H9 (cell line): Measurements from ENCODE around the gene FFAR1. TPM values are rescaled to one million over a fixed set of nuclear protein-coding genes. Genes with fewer than 3 reads are reported as not detected.

Source experiments
- DNase-seq: peaks from one replicate; pipeline ENCODE4 v3.0.0-alpha.2; 2017
- H2AFZ ChIP-seq: one replicate; pipeline ENCODE4 v1.6.1; 2013; ENCODE audit warnings: mild to moderate bottlenecking, low read length, control low read depth, moderate library complexity
- H2AK5ac ChIP-seq: 2 replicates; pipeline ENCODE4 v1.6.1; 2013; ENCODE audit warnings: low read length, control low read depth, mixed read lengths; ENCODE audit not compliant: insufficient read length
- H2BK120ac ChIP-seq: one replicate; pipeline ENCODE4 v1.6.1; 2013; ENCODE audit warnings: low read depth, mild to moderate bottlenecking, low read length, control low read depth, inconsistent platforms; ENCODE audit not compliant: poor library complexity, severe bottlenecking
- H2BK12ac ChIP-seq: 2 replicates; pipeline ENCODE4 v1.6.1; 2013; ENCODE audit warnings: low read length, control low read depth, mixed read lengths, low read depth; ENCODE audit not compliant: insufficient read length
- H2BK15ac ChIP-seq: 2 replicates; pipeline ENCODE4 v1.6.1; 2013; ENCODE audit warnings: low read depth, low read length, control low read depth
- H2BK20ac ChIP-seq: one replicate; pipeline ENCODE4 v1.6.1; 2013; ENCODE audit warnings: low read depth, mild to moderate bottlenecking, low read length, control low read depth, inconsistent platforms; ENCODE audit not compliant: poor library complexity, severe bottlenecking
- H2BK5ac ChIP-seq: 2 replicates; pipeline ENCODE4 v1.6.1; 2013; ENCODE audit warnings: low read length, control low read depth, mixed read lengths; ENCODE audit not compliant: insufficient read length
- H3K14ac ChIP-seq: 2 replicates; pipeline ENCODE4 v1.6.1; 2013; ENCODE audit warnings: low read length, control low read depth; ENCODE audit not compliant: insufficient read depth
- H3K18ac ChIP-seq: 2 replicates; pipeline ENCODE4 v1.6.1; 2013; ENCODE audit warnings: low read depth, mild to moderate bottlenecking, mixed read lengths, low read length, control low read depth; ENCODE audit not compliant: insufficient read length
- H3K23ac ChIP-seq: 2 replicates; pipeline ENCODE4 v1.6.1; 2013; ENCODE audit warnings: low read length, control low read depth, mixed read lengths, low read depth; ENCODE audit not compliant: insufficient read length
- H3K23me2 ChIP-seq: 2 replicates; pipeline ENCODE4 v1.6.1; 2013; ENCODE audit warnings: low read depth, mild to moderate bottlenecking, mixed read lengths, low read length, control low read depth; ENCODE audit not compliant: insufficient read length, poor library complexity, severe bottlenecking
- H3K27ac ChIP-seq: 2 replicates; pipeline ENCODE4 v1.5.1; 2013; ENCODE audit warnings: low read length, control low read depth, mixed read lengths, low read depth; ENCODE audit not compliant: insufficient read length
- H3K27me3 ChIP-seq: 2 replicates; pipeline ENCODE4 v1.6.1; 2013; ENCODE audit warnings: low read length, control low read depth, inconsistent platforms; ENCODE audit not compliant: insufficient read depth
- H3K4ac ChIP-seq: 2 replicates; pipeline ENCODE4 v1.6.1; 2013; ENCODE audit warnings: low read depth, mild to moderate bottlenecking, control low read depth, inconsistent platforms, low read length, moderate library complexity
- H3K4me1 ChIP-seq: 2 replicates; pipeline ENCODE4 v1.6.1; 2013; ENCODE audit warnings: low read length, control low read depth, inconsistent platforms; ENCODE audit not compliant: insufficient read depth
- H3K4me2 ChIP-seq: 2 replicates; pipeline ENCODE4 v1.6.1; 2013; ENCODE audit warnings: low read length, control low read depth, mixed read lengths; ENCODE audit not compliant: insufficient read length, insufficient read depth
- H3K56ac ChIP-seq: 2 replicates; pipeline ENCODE4 v1.6.1; 2013; ENCODE audit warnings: low read depth, mild to moderate bottlenecking, mixed read lengths, low read length, control low read depth; ENCODE audit not compliant: insufficient read length
- H3K79me1 ChIP-seq: 2 replicates; pipeline ENCODE4 v1.6.1; 2013; ENCODE audit warnings: low read depth, mild to moderate bottlenecking, moderate library complexity, low read length, control low read depth, inconsistent platforms; ENCODE audit not compliant: insufficient read depth, poor library complexity, severe bottlenecking
- H3K79me2 ChIP-seq: 2 replicates; pipeline ENCODE4 v1.6.1; 2013; ENCODE audit warnings: low read length, control low read depth, inconsistent platforms; ENCODE audit not compliant: insufficient read depth
- H3K9ac ChIP-seq: 2 replicates; pipeline ENCODE4 v1.6.1; 2013; ENCODE audit warnings: low read length, control low read depth, mixed read lengths; ENCODE audit not compliant: insufficient read length; ENCODE audit errors: extremely low read depth
- H3K9me3 ChIP-seq: one replicate; pipeline ENCODE4 v1.6.1; 2013; ENCODE audit warnings: low read depth, low read length, inconsistent platforms; ENCODE audit not compliant: control insufficient read depth
- H3T11ph ChIP-seq: one replicate; pipeline ENCODE4 v1.6.1; 2013; ENCODE audit warnings: mild to moderate bottlenecking, low read length, control low read depth, inconsistent platforms
- H4K20me1 ChIP-seq: one replicate; pipeline ENCODE4 v1.6.1; 2013; ENCODE audit not compliant: control insufficient read depth, insufficient read length, insufficient read depth
- H4K5ac ChIP-seq: 2 replicates; pipeline ENCODE4 v1.6.1; 2013; ENCODE audit warnings: low read depth, mild to moderate bottlenecking, mixed read lengths, low read length, control low read depth; ENCODE audit not compliant: insufficient read length
- H4K8ac ChIP-seq: replicated peaks from 2 replicates; pipeline ENCODE4 v1.6.1; 2013; ENCODE audit warnings: low read length, control low read depth, mixed read lengths, low read depth; ENCODE audit not compliant: insufficient read length
- H4K91ac ChIP-seq: 2 replicates; pipeline ENCODE4 v1.6.1; 2013; ENCODE audit warnings: low read depth, mild to moderate bottlenecking, moderate library complexity, mixed read lengths, low read length, control low read depth; ENCODE audit not compliant: insufficient read length
- H3K27ac Mint-ChIP-seq, 3 experiments: 2 replicates in 2 of 3; 3 replicates in 1 of 3; pipeline ENCODE4 v1.8.0; 2020 to 2021; ENCODE audit warnings: mixed read lengths in 3 of 3, mild to moderate bottlenecking in 1 of 3, moderate library complexity in 1 of 3
- H3K27me3 Mint-ChIP-seq: 2 replicates; pipeline ENCODE4 v1.8.0; 2021; ENCODE audit warnings: low read depth, mild to moderate bottlenecking, moderate library complexity, mixed read lengths
- H3K36me3 Mint-ChIP-seq, 3 experiments: 2 replicates in 2 of 3; 3 replicates in 1 of 3; pipeline ENCODE4 v1.8.0; 2020 to 2021; ENCODE audit warnings: low read depth in 3 of 3, mixed read lengths in 3 of 3; ENCODE audit not compliant: insufficient read depth in 1 of 3
- H3K4me1 Mint-ChIP-seq, 2 experiments: 2 replicates each; pipeline ENCODE4 v1.8.0; 2020; ENCODE audit warnings: mixed read lengths in 2 of 2
- H3K4me3 Mint-ChIP-seq, 2 experiments: 2 replicates in 1 of 2; 3 replicates in 1 of 2; pipeline ENCODE4 v1.8.0; 2020 to 2021; ENCODE audit warnings: mild to moderate bottlenecking in 2 of 2, mixed read lengths in 2 of 2, moderate library complexity in 1 of 2
- H3K9me3 Mint-ChIP-seq, 2 experiments: 2 replicates in 1 of 2; 3 replicates in 1 of 2; pipeline ENCODE4 v1.8.0; 2020; ENCODE audit warnings: mild to moderate bottlenecking in 2 of 2, mixed read lengths in 2 of 2, moderate library complexity in 1 of 2
- WGBS: extraction: QIAGEN DNeasy Blood & Tissue Kit; methylation state at CpG from one replicate; pipeline ENCODE4 v1.1.7; 2013; ENCODE audit warnings: missing lambda C conversion rate, low lambda C conversion rate, mixed read lengths; ENCODE audit not compliant: insufficient read length; ENCODE audit errors: extremely low coverage; 5-methylcytosine and 5-hydroxymethylcytosine counted together
- total RNA-seq: library from RNA; stranded (reverse); gene quantifications from 2 replicates; pipeline ENCODE4 v1.2.1, GENCODE V29; 2021
- TF ChIP-seq, protein P1 (sequence below): fragments of 200-600 bp; sonication (generic); conservative IDR thresholded peaks from 3 replicates; pipeline ENCODE4 v1.8.0; 2021; ENCODE audit warnings: antibody characterized with exemption, mild to moderate bottlenecking

FFAR1 gene
- total RNA-seq, 1 experiment from 2014 or later = not detected

DNA sequence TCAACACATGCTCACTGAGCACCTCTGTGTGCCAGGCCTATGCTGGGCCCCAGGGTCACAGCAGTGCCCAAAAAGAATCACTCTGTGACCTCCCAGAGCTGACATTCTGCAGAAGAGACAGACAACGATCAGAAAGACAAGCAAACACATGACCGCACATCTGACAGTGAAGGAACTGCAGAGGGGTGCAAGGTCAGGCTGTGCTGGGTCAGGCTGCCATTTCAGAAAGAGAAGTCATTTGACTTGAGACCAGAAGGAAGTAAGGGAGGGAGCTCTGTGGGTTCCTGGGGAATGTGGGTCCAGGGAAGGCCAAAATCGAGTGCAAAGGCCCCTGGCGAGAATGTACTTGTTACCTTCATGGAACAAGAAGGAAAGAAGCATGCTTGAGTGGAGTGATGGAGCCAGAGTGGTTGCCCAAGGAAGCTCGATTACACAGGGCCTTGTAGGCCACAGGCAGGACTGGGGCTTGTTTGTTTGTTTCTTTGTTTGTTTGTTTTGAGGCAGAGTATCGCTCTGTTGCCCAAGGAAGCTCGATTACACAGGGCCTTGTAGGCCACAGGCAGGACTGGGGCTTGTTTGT lies 30.1 kb upstream of the FFAR1 start:
- H2BK15ac ChIP-seq = no peak overlapping the region
- H3K4me1 ChIP-seq = no peaks in the 10 kb centered on the region
- H2BK20ac ChIP-seq = no peak overlapping the region
- H3K9ac ChIP-seq = no peak overlapping the region
- H3K18ac ChIP-seq = no peak overlapping the region
- no peak overlapping the region for H4K5ac ChIP-seq
- H2AK5ac ChIP-seq = no peak overlapping the region
- H3K23ac ChIP-seq = no peak overlapping the region
- H3K4me3 Mint-ChIP-seq = no peak overlapping the region
- H3K4ac ChIP-seq = no peak overlapping the region
- no peaks in the 10 kb centered on the region for H3K9me3 ChIP-seq
- H2BK120ac ChIP-seq = no peak overlapping the region
- H4K20me1 ChIP-seq = no peaks in the 10 kb centered on the region
- H3K27ac Mint-ChIP-seq = no peak overlapping the region
- no peak overlapping the region for H2BK12ac ChIP-seq
- H3K27me3 ChIP-seq = no peaks in the 10 kb centered on the region
- TF ChIP-seq, protein P1, sequence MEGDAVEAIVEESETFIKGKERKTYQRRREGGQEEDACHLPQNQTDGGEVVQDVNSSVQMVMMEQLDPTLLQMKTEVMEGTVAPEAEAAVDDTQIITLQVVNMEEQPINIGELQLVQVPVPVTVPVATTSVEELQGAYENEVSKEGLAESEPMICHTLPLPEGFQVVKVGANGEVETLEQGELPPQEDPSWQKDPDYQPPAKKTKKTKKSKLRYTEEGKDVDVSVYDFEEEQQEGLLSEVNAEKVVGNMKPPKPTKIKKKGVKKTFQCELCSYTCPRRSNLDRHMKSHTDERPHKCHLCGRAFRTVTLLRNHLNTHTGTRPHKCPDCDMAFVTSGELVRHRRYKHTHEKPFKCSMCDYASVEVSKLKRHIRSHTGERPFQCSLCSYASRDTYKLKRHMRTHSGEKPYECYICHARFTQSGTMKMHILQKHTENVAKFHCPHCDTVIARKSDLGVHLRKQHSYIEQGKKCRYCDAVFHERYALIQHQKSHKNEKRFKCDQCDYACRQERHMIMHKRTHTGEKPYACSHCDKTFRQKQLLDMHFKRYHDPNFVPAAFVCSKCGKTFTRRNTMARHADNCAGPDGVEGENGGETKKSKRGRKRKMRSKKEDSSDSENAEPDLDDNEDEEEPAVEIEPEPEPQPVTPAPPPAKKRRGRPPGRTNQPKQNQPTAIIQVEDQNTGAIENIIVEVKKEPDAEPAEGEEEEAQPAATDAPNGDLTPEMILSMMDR = no peak
- no peak overlapping the region for H3K14ac ChIP-seq
- no peaks in the 10 kb centered on the region for H3K79me1 ChIP-seq
- H3K27ac ChIP-seq = no peak overlapping the region
- no peak overlapping the region for H2BK5ac ChIP-seq
- no CpG with 5 or more reads among the region's 7 CpGs for WGBS
- no peak overlapping the region for H2AFZ ChIP-seq
- H4K8ac ChIP-seq = no peak overlapping the region
- DNase-seq = no peak
- H4K91ac ChIP-seq = no peak overlapping the region
- no peak overlapping the region for H3T11ph ChIP-seq
- H3K4me2 ChIP-seq = no peak overlapping the region
- H3K79me2 ChIP-seq = no peaks in the 10 kb centered on the region
- H3K36me3 Mint-ChIP-seq = peaks cover 2 to 4% (median 4%) of the 10 kb centered on the region in 3 experiments; a peak in 1 of 7 replicates
- H3K23me2 ChIP-seq = no peaks in the 10 kb centered on the region
- H3K27me3 Mint-ChIP-seq = peaks cover 3% of the 10 kb centered on the region
- peaks cover 4 to 11% of the 10 kb centered on the region in 2 experiments; a peak in 3 of 5 replicates for H3K9me3 Mint-ChIP-seq
- H3K56ac ChIP-seq = no peak overlapping the region
- H3K4me1 Mint-ChIP-seq = no peaks in the 10 kb centered on the region
